NT2/D1 (cell line): Measurements from ENCODE around the gene NENF.

ENCODE experiments used
- DNase-seq: peaks from one replicate; pipeline ENCODE4 v3.0.0-alpha.2; 2011; ENCODE audit warnings: low read depth, low spot score
- H3K27me3 ChIP-seq: 2 replicates; pipeline ENCODE4 v1.6.0; 2011; ENCODE audit warnings: mild to moderate bottlenecking; ENCODE audit not compliant: insufficient read length, insufficient read depth
- H3K36me3 ChIP-seq: 2 replicates; pipeline ENCODE4 v1.6.1; 2011; ENCODE audit warnings: mild to moderate bottlenecking, low read length, mixed read lengths; ENCODE audit not compliant: insufficient read depth, insufficient read length
- H3K4me1 ChIP-seq: 2 replicates; pipeline ENCODE4 v1.5.1; 2011; ENCODE audit not compliant: insufficient read depth, insufficient read length
- H3K4me3 ChIP-seq: 2 replicates; pipeline ENCODE4 v1.5.1; 2011; ENCODE audit warnings: low read depth; ENCODE audit not compliant: insufficient read length
- H3K9ac ChIP-seq: 2 replicates; pipeline ENCODE4 v1.6.0; 2011; ENCODE audit warnings: low read depth; ENCODE audit not compliant: insufficient read length
- H3K9me3 ChIP-seq: 2 replicates; pipeline ENCODE4 v1.5.1; 2011; ENCODE audit warnings: mild to moderate bottlenecking, low read length; ENCODE audit not compliant: insufficient read depth
- SUZ12 ChIP-seq: IDR thresholded peaks from 2 replicates; pipeline ENCODE4 v1.6.1; 2011; ENCODE audit not compliant: insufficient read length, insufficient read depth; ENCODE audit errors: extremely low read depth
- YY1 ChIP-seq: IDR thresholded peaks from 2 replicates; pipeline ENCODE4 v1.6.1; 2011; ENCODE audit not compliant: insufficient read length, insufficient read depth
- ZNF274 ChIP-seq: IDR thresholded peaks from 2 replicates; pipeline ENCODE4 v1.6.1; 2011; ENCODE audit warnings: mild to moderate bottlenecking, low read depth, low read length

NENF gene

GRCh38 chr1:212465311-212465710 lies 32.6 kb downstream of the NENF start:
- H3K9ac ChIP-seq, result no peak overlapping the region
- TF ChIP-seq ZNF274 (no peak), YY1 (no peak), SUZ12 (no peak)
- peaks cover 15% of the 10 kb centered on the region for H3K4me1 ChIP-seq
- no peaks in the 10 kb centered on the region; the same call in 1 of the 2 replicates for H3K9me3 ChIP-seq
- H3K27me3 ChIP-seq, result no peaks in the 10 kb centered on the region
- no peak for DNase-seq
- no peak overlapping the region for H3K4me3 ChIP-seq
- no peaks in the 10 kb centered on the region for H3K36me3 ChIP-seq

- H3K36me3 ChIP-seq, result no peaks in the 10 kb centered on the region
- H3K9ac ChIP-seq, result no peak overlapping the region
- no peaks in the 10 kb centered on the region; the same call in 1 of the 2 replicates for H3K9me3 ChIP-seq
- H3K4me3 ChIP-seq, result no peak overlapping the region
- H3K4me1 ChIP-seq, result peaks cover 16% of the 10 kb centered on the region
- TF ChIP-seq YY1 (no peak), SUZ12 (no peak), ZNF274 (no peak)
- no peaks in the 10 kb centered on the region for H3K27me3 ChIP-seq
- no peak for DNase-seq
Measured at GRCh38 chr1:212466437-212466836, 33.7 kb downstream of the NENF start.

- H3K9me3 ChIP-seq, result no peaks in the 10 kb centered on the region; the same call in 1 of the 2 replicates
- H3K4me3 ChIP-seq, result no peak overlapping the region
- no peaks in the 10 kb centered on the region for H3K27me3 ChIP-seq
- DNase-seq, result no peak
- no peak overlapping the region for H3K9ac ChIP-seq
- peaks cover 16% of the 10 kb centered on the region for H3K4me1 ChIP-seq
- H3K36me3 ChIP-seq, result no peaks in the 10 kb centered on the region
- no peak for TF ChIP-seq SUZ12
Measured at GRCh38 chr1:212466898-212467650, 34.4 kb downstream of the NENF start.

GRCh38 chr1:212467843-212468482 lies 35.2 kb downstream of the NENF start:
- DNase-seq, result no peak
- H3K4me1 ChIP-seq, result peaks cover 15% of the 10 kb centered on the region
- H3K9ac ChIP-seq, result no peak overlapping the region
- H3K36me3 ChIP-seq, result no peaks in the 10 kb centered on the region
- H3K9me3 ChIP-seq, result no peaks in the 10 kb centered on the region; the same call in 1 of the 2 replicates
- H3K27me3 ChIP-seq, result no peaks in the 10 kb centered on the region
- TF ChIP-seq YY1, result no peak
- TF ChIP-seq SUZ12, result no peak
- TF ChIP-seq ZNF274, result no peak
- no peak overlapping the region for H3K4me3 ChIP-seq

- DNase-seq, result no peak
- H3K9ac ChIP-seq, result no peak overlapping the region
- H3K36me3 ChIP-seq, result no peaks in the 10 kb centered on the region
- no peak for TF ChIP-seq ZNF274
- TF ChIP-seq SUZ12, result no peak
- TF ChIP-seq YY1, result no peak
- H3K4me1 ChIP-seq, result peaks cover 7% of the 10 kb centered on the region
- H3K9me3 ChIP-seq, result no peaks in the 10 kb centered on the region; the same call in 1 of the 2 replicates
- H3K4me3 ChIP-seq, result no peak overlapping the region
- H3K27me3 ChIP-seq, result no peaks in the 10 kb centered on the region
Measured at GRCh38 chr1:212470059-212470458, 37.3 kb downstream of the NENF start.

- Histone ChIP-seq H3K27me3 (no peaks in the 10 kb centered on the region), H3K9me3 (no peaks in the 10 kb centered on the region; the same call in 1 of the 2 replicates), H3K4me3 (no peak overlapping the region), H3K9ac (no peak overlapping the region), H3K4me1 (peaks cover 7% of the 10 kb centered on the region), H3K36me3 (no peaks in the 10 kb centered on the region)
- DNase-seq, result no peak
- TF ChIP-seq SUZ12 (no peak), ZNF274 (no peak), YY1 (no peak)
Measured at GRCh38 chr1:212471286-212471685, 38.6 kb downstream of the NENF start.

- Histone ChIP-seq H3K9me3 (no peaks in the 10 kb centered on the region; the same call in 1 of the 2 replicates), H3K36me3 (no peaks in the 10 kb centered on the region), H3K4me1 (peaks cover 3% of the 10 kb centered on the region), H3K27me3 (no peaks in the 10 kb centered on the region), H3K9ac (no peak overlapping the region), H3K4me3 (no peak overlapping the region)
- DNase-seq, result no peak
- no peak for TF ChIP-seq YY1
- no peak for TF ChIP-seq ZNF274
- no peak for TF ChIP-seq SUZ12
Measured at GRCh38 chr1:212471891-212472675, 39.4 kb downstream of the NENF start.
